Activated naive CD4-positive, alpha-beta T cell treated with anti-CD3 and anti-CD28 coated beads, Interleukin-2, amount 50 U/mL, for 24 hours (primary cell): Measurements from ENCODE around the gene COLEC11.

Experiments
- H3K27ac Mint-ChIP-seq: one replicate; pipeline ENCODE4 v1.8.0; 2021; ENCODE audit warnings: mild to moderate bottlenecking, mixed read lengths
- H3K27me3 Mint-ChIP-seq: one replicate; pipeline ENCODE4 v1.8.0; 2021; ENCODE audit warnings: mixed read lengths
- H3K36me3 Mint-ChIP-seq: one replicate; pipeline ENCODE4 v1.8.0; 2021; ENCODE audit warnings: mixed read lengths
- H3K4me1 Mint-ChIP-seq: one replicate; pipeline ENCODE4 v1.8.0; 2021; ENCODE audit warnings: mixed read lengths
- H3K4me3 Mint-ChIP-seq: one replicate; pipeline ENCODE4 v1.8.0; 2021; ENCODE audit warnings: mild to moderate bottlenecking, mixed read lengths
- H3K9me3 Mint-ChIP-seq: one replicate; pipeline ENCODE4 v1.8.0; 2021; ENCODE audit warnings: mixed read lengths

The COLEC11 gene

DNA sequence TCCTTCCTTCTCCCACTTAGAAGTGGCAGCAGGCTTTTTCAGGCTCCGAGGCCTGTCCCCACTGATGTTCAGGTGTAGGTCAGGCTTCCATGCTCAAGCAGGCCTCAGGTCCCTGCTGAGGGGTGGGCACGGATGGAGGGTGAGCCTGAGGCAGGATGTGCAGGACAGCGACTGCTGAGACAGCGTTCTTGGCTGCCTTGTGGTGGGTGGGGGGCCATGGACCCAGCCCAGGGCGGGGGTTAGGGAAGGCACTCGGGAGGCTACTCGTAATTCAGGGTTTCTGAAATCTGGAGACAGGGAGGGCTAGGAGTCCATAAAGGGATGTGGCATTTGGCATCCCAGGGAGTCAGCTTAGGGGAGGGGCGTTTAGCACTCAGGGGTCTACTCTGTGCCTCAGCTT lies 30.3 kb downstream of the COLEC11 start:
- Mint-ChIP-seq H3K27me3 (no peaks in the 10 kb centered on the region), H3K4me1 (no peaks in the 10 kb centered on the region), H3K36me3 (peaks cover 3% of the 10 kb centered on the region), H3K27ac (no peak overlapping the region), H3K9me3 (no peaks in the 10 kb centered on the region), H3K4me3 (no peak overlapping the region)

DNA sequence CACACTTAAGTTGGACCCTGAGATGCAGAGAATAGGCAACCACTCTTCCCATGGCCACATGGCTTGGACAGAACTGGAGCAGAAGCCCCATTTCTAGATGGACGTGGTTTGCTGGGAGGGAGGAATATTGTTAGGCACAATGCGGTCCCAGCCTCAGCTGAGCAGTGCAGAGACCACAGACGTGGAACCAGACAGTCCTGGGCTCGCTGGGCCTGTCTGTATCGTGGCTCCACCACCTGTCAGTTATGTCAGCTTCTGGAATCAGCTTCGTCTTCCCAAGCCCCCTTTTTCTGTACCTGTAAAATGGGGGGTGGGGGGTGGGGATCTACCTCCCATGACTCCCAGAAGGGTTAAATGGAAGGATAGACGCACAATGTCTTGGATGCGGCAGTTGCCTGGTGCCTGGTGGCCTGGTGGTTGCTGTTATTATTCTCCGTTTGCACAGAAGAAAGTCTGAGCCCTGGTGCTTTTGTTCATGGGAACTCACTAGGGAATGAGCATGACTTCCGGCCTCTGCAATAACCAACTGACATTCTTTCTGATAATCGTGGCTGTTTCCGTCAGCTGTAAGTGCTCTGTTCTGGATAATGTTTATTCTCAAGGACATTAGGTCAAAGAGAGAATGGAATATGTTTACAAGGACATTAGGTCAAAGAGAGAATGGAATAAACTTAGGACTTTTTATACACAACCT lies 31.4 kb downstream of the COLEC11 start:
- Mint-ChIP-seq H3K4me3 (no peak overlapping the region), H3K36me3 (peaks cover 3% of the 10 kb centered on the region), H3K27me3 (no peaks in the 10 kb centered on the region), H3K9me3 (no peaks in the 10 kb centered on the region), H3K4me1 (no peaks in the 10 kb centered on the region), H3K27ac (no peak overlapping the region)

DNA sequence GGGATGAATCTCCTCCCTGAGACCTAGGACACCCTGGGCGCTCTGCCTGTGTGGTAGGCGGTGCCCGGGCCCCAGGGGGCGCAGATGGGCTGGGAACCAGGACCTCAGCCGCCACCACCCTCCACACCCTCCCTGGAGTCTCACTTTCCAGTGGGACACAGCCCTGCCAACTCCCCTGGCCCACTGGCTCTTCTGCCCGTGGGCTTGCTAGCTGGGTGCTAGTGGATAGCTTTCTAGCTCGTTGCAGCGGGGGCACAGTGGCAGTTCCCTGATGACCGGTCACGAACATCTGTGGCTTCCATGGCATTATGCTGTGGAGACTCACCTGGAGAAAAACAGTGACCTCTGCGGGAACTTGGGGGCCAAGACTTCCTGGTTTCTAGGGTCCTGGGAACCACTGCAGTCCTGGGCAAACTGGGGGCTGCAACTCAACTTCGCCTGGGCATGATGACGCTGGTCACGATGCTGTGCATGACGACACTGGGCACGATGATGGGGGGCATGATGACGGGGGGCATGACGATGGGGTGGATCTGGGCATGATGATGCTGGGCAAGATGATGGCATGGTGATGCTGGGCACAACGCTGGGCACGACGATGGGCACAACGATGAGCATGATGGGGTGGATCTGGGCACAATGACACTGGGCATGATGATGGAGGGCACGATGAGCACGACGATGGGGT lies 32.0 kb downstream of the COLEC11 start:
- Mint-ChIP-seq H3K4me1 (no peaks in the 10 kb centered on the region), H3K27me3 (no peaks in the 10 kb centered on the region), H3K4me3 (no peak overlapping the region), H3K27ac (no peak overlapping the region), H3K9me3 (no peaks in the 10 kb centered on the region), H3K36me3 (peaks cover 2% of the 10 kb centered on the region)

DNA sequence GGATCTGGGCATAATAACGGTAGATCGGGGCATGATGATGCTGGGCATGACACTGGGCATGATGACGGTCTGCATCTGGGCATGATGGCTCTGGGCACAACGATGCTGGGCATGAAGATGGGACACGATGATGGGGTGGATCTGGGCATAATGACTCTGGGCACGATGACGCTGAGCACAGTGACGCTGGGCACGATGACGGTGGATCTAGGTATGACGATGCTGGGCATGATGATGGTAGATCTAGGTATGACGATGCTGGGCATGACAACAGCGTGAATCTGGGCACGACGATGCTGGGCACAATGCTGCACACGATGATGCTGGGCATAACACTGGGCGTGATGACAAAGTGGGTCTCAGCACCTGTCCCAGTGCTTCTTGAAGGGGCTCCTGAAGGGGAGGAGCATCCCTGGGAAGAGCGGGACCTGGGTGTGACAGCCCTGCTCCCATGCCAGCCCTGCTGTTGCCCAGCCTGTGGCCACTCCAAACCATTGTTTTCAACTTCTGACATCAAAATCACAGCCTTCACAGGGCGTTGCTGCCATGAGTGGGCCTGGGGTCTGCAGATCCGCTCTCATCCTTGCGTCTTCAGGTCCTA lies 32.7 kb downstream of the COLEC11 start:
- Mint-ChIP-seq H3K27me3 (no peaks in the 10 kb centered on the region), H3K9me3 (no peaks in the 10 kb centered on the region), H3K4me3 (no peak overlapping the region), H3K27ac (no peak overlapping the region), H3K4me1 (no peaks in the 10 kb centered on the region), H3K36me3 (peaks cover 2% of the 10 kb centered on the region)

DNA sequence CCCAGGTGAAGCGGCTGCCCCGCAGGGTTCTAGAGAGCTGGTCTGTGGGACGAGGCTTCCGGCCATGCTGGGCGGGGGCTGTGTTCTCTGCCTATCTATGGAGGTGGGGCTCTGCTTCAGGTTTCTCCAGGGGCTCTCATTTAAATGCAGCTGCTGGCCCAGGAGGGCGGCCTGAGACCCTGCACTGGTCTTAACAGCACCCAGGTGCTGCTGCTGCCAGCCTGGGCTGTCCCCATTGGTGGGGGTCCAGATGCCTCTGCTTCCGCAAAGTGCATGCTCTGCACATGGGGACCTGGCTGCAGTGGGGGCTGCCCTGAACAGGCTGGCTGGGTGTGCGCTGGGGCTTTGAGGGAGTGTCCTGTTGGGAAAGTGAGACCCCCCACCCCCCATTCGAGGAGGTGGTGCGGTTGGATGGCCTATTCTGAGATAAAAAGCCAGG lies 33.3 kb downstream of the COLEC11 start:
- Mint-ChIP-seq H3K4me3 (no peak overlapping the region), H3K27me3 (no peaks in the 10 kb centered on the region), H3K27ac (no peak overlapping the region), H3K4me1 (no peaks in the 10 kb centered on the region), H3K36me3 (peaks cover 2% of the 10 kb centered on the region), H3K9me3 (no peaks in the 10 kb centered on the region)

DNA sequence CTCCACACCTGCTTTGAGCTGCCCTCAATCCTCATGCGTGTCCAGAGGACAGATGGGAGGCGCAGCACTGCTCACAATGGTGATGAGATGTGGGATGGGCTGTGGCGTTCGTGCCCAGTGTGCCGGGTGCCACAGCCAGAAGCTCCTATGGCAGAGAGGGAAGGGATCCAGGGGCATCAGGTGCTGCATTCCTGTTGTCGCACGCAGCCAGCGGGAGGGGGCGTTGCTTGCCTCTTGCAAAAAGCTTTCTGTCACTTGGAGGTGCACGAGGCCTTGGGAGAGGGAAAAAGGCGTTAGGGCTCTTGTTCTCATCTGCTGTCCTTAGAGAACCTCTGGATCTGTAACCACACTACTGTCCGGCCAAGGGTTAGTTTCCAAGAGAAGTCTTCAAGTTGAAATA lies 33.9 kb downstream of the COLEC11 start:
- no peak overlapping the region for H3K4me3 Mint-ChIP-seq
- no peaks in the 10 kb centered on the region for H3K36me3 Mint-ChIP-seq
- H3K4me1 Mint-ChIP-seq = no peaks in the 10 kb centered on the region
- H3K27ac Mint-ChIP-seq = no peak overlapping the region
- H3K27me3 Mint-ChIP-seq = no peaks in the 10 kb centered on the region
- H3K9me3 Mint-ChIP-seq = no peaks in the 10 kb centered on the region

DNA sequence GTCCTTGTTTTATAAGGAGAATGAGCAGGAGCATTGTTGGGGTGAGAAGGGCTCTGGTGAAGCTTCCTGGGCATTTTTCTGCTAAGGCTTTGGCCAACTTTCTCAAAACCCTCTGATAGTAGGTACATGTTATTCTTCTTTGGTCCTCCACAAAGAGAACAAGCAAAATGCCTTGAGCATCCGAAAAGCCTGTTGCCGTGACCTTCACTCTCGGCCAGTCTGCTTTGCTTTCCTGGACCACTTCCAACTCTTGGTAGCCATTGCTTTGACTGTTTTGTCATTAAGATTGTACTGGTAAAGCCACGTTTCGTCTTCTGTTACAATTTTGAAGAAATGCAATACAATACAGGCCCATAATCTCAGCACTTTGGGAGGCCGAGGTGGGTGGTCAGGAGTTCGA lies 35.7 kb downstream of the COLEC11 start:
- Mint-ChIP-seq H3K4me1 (no peaks in the 10 kb centered on the region), H3K4me3 (no peak overlapping the region), H3K27me3 (no peaks in the 10 kb centered on the region), H3K27ac (no peak overlapping the region), H3K36me3 (no peaks in the 10 kb centered on the region), H3K9me3 (no peaks in the 10 kb centered on the region)

DNA sequence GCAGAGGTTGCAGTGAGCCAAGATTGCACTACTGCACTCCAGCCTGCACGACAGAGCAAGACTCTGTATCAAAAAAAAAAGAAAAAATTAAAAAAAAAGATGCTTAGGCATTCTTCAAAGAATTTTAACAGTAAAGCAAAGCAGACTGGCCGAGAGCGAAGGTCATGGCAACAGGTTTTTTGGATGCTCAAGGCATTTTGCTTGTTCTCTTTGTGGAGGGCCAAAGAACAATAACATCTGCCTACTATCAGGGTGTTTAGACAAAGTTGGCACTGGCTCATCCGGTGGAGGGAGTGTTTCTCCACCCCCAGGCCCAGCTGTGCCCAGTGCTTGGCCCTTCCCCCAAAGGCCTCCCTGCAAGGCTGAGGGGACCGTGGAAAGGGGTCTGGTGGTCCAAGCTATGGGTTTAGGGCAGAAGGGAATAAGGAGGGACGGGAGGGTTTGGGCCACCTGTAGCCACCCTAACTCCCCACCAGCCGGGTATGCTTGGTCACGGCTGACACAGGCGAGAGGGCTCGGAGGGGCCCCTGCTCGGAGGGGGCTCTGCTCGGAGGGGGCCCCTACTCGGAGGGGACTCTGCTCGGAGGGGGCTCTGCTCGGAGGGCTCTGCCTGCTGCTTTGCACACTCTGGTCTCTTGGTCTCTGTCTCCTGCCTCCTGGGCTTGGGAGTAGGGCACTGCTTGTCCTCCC lies 36.4 kb downstream of the COLEC11 start:
- H3K36me3 Mint-ChIP-seq = no peaks in the 10 kb centered on the region
- H3K4me3 Mint-ChIP-seq = no peak overlapping the region
- H3K27ac Mint-ChIP-seq = no peak overlapping the region
- H3K27me3 Mint-ChIP-seq = no peaks in the 10 kb centered on the region
- no peaks in the 10 kb centered on the region for H3K4me1 Mint-ChIP-seq
- no peaks in the 10 kb centered on the region for H3K9me3 Mint-ChIP-seq

DNA sequence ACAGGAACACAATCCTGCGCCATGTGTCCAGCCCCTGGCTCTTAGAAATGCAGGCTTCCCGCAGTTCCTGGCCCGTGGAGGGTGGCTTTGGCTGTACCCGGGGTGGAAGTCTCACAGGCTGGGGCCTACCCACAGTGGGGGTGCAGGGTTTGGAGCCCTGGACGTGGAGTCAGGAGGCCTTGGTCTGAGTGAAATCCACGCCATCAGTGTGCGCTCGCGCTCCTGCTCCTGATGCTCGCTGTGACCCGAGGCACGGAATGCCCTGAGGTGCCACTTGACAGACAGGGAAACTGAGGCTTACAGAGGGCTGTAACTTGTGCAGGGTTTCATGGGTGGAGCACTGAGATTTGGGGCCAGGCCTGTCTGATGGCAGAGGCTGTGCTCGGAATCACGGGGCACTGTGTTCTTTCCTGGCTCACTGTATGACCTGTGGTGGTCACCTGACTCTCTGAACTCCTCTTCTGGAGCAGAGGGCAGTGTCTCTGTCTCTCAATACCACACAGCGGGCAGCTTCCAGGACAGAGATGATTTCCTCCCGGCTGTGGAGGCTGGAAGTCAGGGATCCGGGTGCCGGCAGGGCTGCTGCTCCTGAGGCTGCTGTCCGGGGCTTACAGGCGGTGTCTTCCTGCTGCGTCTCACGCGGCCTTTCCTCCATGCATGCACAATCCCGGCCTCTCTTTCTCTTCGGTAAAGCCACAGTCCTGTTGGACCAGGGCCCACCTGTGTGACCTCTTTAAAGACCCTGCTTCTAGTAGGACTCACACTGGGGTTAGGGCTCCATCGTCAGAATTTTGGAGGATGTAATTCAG lies 37.1 kb downstream of the COLEC11 start:
- Mint-ChIP-seq H3K36me3 (no peaks in the 10 kb centered on the region), H3K4me1 (no peaks in the 10 kb centered on the region), H3K9me3 (no peaks in the 10 kb centered on the region), H3K4me3 (no peak overlapping the region), H3K27me3 (no peaks in the 10 kb centered on the region), H3K27ac (no peak overlapping the region)

DNA sequence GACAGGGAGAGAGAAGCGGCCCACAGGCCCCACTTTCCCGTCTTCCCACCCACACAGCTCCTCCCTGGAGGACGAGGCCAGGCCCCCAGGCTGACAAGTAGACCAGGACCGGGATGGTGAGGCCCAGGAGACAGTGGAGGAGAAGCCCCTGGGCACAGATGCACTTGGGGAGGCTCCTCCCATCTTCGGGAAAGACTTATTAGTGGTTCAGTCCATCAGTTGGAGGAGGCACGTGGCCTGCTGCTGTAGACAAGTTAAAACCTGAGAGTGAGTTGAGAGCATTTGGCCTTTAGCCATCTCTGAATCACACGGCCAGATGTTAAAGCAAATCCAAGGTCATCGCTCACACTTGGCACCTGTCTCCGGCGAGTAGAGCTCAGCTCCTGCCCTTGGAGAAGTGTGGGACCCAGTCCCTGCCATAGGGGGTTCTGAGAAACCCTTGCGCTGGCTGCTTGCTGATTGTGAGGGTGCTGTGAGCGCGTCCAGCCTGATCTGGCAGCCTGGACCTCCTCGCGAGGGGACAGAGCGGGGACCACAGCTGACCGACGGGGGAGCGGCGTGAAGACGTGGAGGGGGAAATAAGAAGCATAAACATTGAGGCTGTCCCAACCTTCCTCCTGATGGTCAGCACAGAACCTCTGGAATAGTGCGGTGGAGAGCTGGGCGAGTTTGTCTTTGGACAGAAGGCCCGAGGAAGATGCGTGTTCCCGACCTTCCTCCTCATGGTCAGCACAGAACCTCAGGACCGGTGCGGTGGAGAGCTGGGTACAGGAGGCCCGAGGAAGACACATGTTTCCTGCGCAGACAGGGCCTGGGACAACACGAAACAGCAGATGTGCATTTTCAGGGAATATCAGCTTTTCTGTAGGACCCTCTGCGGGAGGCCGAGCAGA lies 38.4 kb downstream of the COLEC11 start:
- Mint-ChIP-seq H3K36me3 (no peaks in the 10 kb centered on the region), H3K27me3 (no peaks in the 10 kb centered on the region), H3K4me1 (no peaks in the 10 kb centered on the region), H3K4me3 (no peak overlapping the region), H3K9me3 (no peaks in the 10 kb centered on the region), H3K27ac (no peak overlapping the region)

DNA sequence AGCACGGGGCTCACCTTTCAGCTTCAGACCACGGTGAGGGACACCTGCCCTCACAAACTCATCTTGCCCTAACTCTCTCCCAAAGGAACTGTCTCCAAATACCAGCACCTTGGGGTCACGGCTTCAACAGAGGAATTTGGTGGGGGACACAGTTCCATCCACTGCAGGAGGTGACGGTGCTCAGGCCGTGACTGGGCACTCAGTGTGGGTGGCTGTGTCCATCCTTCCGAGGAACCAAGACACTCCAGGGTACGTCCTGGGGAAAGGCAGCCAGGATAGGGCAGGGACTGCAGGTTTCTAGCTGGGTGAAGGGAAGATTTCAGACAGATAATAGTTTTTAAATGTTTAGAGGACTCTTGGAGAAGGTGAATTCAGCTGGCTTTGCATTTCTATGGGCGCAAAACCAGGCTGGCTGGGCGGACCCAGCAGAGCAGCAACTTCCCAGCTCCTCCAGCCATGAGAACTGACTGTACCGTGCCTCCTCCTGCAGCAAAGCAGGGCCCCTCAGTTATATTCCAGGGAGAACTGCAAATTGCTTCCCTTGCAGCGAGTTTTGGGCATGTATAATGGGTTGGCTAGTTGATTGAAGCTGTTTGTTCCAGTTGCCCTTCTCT lies 39.2 kb downstream of the COLEC11 start:
- no peaks in the 10 kb centered on the region for H3K4me1 Mint-ChIP-seq
- no peaks in the 10 kb centered on the region for H3K27me3 Mint-ChIP-seq
- no peak overlapping the region for H3K27ac Mint-ChIP-seq
- no peaks in the 10 kb centered on the region for H3K36me3 Mint-ChIP-seq
- no peaks in the 10 kb centered on the region for H3K9me3 Mint-ChIP-seq
- H3K4me3 Mint-ChIP-seq = no peak overlapping the region

DNA sequence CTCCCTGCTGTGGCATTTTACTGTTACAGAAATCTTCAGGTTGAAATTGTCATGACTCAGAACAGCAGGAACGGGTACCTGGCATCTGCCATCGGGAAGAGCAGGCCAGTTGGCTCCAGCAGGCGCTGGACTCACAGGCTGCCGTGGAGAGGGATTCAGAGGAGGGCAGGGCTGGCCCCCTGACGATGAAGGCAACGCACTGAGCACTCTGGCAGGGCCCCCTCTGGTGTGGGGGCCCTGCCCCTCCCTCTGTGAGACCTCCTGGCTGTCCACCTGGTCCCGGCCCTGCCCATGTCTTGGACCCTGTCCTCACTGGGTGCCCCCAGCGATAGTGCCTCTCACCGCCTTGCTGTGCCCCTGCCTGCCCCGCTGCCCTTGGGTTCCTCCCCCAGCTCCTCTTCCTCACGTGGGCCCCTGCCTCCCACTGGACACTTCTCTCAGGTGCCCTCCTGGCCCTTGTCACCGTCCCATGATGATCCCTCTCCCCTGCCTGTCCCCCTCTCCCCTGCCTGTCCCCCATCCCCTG lies 39.7 kb downstream of the COLEC11 start:
- H3K4me1 Mint-ChIP-seq = no peaks in the 10 kb centered on the region
- H3K27ac Mint-ChIP-seq = no peak overlapping the region
- no peak overlapping the region for H3K4me3 Mint-ChIP-seq
- no peaks in the 10 kb centered on the region for H3K36me3 Mint-ChIP-seq
- H3K9me3 Mint-ChIP-seq = no peaks in the 10 kb centered on the region
- H3K27me3 Mint-ChIP-seq = no peaks in the 10 kb centered on the region

DNA sequence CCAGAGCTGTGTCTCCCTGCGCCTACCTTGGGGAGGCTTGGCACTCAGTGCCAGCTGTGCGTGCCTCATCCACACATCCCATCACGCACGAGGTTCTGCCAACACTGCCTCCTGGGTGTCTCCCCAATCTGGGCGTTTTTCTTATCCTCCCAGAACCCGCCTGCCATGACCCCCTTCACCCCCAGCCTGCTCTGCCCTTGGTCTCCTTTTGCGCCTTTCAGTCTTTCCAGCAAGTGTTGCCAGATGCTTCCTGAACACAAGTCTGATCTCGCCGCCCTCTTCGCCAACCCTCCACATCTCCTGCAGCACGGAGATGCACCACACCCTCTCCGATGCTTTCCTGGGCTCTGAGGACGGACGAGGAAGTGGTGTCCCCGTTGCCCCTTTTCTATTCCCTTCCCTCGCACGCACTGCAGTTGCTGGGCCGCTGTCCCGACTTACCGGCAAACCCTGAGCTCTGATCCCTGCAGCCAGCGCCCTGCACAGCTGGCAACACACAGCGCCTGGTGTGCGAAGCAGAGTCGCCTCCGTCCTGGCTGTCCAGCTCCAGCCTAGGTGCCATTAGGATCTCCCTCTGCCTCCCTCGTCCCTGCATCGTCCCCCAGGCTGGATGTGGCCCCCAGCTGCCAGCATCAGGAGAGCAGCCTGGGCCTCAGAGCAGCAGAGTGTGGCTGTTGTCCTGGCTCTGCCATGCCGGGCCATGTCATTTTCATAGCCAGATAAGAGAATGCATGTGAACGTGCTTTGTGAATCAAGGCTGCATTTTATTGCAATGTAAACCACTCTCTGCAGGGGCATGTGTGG lies 40.5 kb downstream of the COLEC11 start:
- H3K4me1 Mint-ChIP-seq = no peaks in the 10 kb centered on the region
- H3K27me3 Mint-ChIP-seq = no peaks in the 10 kb centered on the region
- H3K9me3 Mint-ChIP-seq = no peaks in the 10 kb centered on the region

More for the DNA sequence above, 40.5 kb downstream of the COLEC11 start:
- Mint-ChIP-seq H3K4me3 (no peak overlapping the region), H3K27ac (no peak overlapping the region), H3K36me3 (no peaks in the 10 kb centered on the region)
